Activated CD4-positive, alpha-beta T cell treated with anti-CD3 and anti-CD28 coated beads, Interleukin-2, amount 10 ng/mL, durations not matched to agents 7 days and 5 days (primary cell): ENCODE measurements around the gene VKORC1L1. TPM values are rescaled to one million over a fixed set of nuclear protein-coding genes. Genes with fewer than 3 reads are reported as not detected.
A peak's percentile ranks its signal among the peaks of the same experiment; 100 is the strongest.
"Not testable (repeated sequence)": the region's sequence is repeated elsewhere in the genome, so short reads cannot be mapped to it uniquely, and the experiment has no call there.

Experiments used
- CTCF ChIA-PET: fragments of 350-600 bp; sonication (Branson Sonifier 250); formaldehyde crosslinking; loops from one replicate; lab custom pipeline; 2021; ENCODE audit warnings: antibody characterized with exemption; lab: Charles Lee
- POLR2A ChIA-PET: fragments of 350-600 bp; sonication (Branson Sonifier 250); formaldehyde crosslinking; loops from one replicate; lab custom pipeline; 2021; ENCODE audit warnings: antibody characterized with exemption; lab: Charles Lee
- DNase-seq: peaks from one replicate; pipeline ENCODE4 v3.0.0-alpha.2; 2020
- H3K27ac Mint-ChIP-seq: one replicate; pipeline ENCODE4 v1.8.0; 2021; ENCODE audit warnings: mild to moderate bottlenecking, moderate library complexity, mixed read lengths
- H3K27me3 Mint-ChIP-seq: one replicate; pipeline ENCODE4 v1.8.0; 2021; ENCODE audit warnings: mixed read lengths
- H3K36me3 Mint-ChIP-seq: one replicate; pipeline ENCODE4 v1.8.0; 2021; ENCODE audit warnings: low read depth, mixed read lengths
- H3K4me1 Mint-ChIP-seq: one replicate; pipeline ENCODE4 v1.8.0; 2021; ENCODE audit warnings: mixed read lengths
- H3K4me3 Mint-ChIP-seq: one replicate; pipeline ENCODE4 v1.8.0; 2021; ENCODE audit warnings: mild to moderate bottlenecking, moderate library complexity, mixed read lengths
- H3K9me3 Mint-ChIP-seq: one replicate; pipeline ENCODE4 v1.8.0; 2021; ENCODE audit warnings: mixed read lengths
- total RNA-seq, 2 experiments: library from RNA; stranded (reverse); gene quantifications; one replicate each; pipeline ENCODE4 v1.2.3, GENCODE V29; 2021

VKORC1L1 gene
- total RNA-seq, 2 experiments from 2014 or later, result 15.7 to 19.1 TPM

DNA sequence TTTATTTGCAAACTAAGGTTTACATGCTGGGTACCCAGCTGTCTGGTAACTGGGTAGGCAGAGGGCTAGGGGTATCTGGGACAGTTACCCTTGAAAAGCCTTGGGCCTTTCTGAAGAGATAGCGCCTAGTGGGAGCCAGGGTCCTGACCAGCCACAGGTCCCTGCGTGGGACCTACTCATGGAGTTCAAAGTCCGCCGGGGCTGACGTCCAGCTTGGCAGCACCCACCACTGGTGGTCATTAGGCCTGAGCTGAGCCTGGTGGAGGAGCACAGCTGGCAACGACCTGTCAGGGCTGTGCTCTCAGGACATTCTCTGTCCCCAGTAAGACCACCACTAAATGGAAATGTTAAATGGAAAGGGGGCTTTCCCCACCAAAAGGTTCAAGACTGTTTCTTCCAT, 89.2 kb downstream of the VKORC1L1 start:
- DNase-seq, result no peak
- H3K4me3 Mint-ChIP-seq, result no peak overlapping the region
- ChIA-PET POLR2A (interaction anchor here (0.7 kb wide), 1 partner anchor 1208 kb away, joined by 4 read pairs; no protein-coding TSS in a partner anchor), CTCF (interaction anchor here (0.6 to 1.3 kb wide), 3 partner anchors 11 to 420 kb away, joined by 3 read pairs; no protein-coding TSS in a partner anchor)
- peaks cover 47% of the 10 kb centered on the region for H3K36me3 Mint-ChIP-seq
- no peaks in the 10 kb centered on the region for H3K27me3 Mint-ChIP-seq
- no peaks in the 10 kb centered on the region for H3K4me1 Mint-ChIP-seq
- no peak overlapping the region for H3K27ac Mint-ChIP-seq
- no peaks in the 10 kb centered on the region for H3K9me3 Mint-ChIP-seq

DNA sequence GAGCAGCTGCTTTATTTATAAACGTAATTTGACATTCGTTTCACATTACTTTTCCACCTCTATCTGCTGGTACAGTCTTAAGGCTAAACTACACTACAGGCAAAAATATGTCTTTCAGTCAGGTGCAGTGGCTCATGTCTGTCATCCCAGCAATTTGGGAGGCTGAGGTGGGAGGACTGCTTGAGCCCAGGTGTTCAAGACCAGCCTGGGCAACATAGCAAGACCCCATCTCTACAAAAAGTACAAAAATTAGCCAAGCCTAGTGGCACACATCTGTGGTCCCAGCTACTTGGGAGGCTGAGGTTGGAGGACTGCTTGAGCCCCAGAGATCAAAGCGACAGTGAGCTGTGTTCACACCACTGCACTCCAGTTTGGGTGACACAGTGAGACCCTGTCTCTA, 91.8 kb downstream of the VKORC1L1 start:
- H3K36me3 Mint-ChIP-seq, result peaks cover 51% of the 10 kb centered on the region
- POLR2A ChIA-PET, result interaction anchor here (0.6 kb wide), 1 partner anchor 144 kb away, joined by 3 read pairs; no protein-coding TSS in a partner anchor
- CTCF ChIA-PET, H3K27ac Mint-ChIP-seq, H3K9me3 Mint-ChIP-seq, H3K27me3 Mint-ChIP-seq, H3K4me3 Mint-ChIP-seq, DNase-seq, H3K4me1 Mint-ChIP-seq: not testable (repeated sequence)

GRCh38 chr7:65966146-65966545, 93.3 kb downstream of the VKORC1L1 start:
- ChIA-PET CTCF (interaction anchor here (0.6 to 1.3 kb wide), 4 partner anchors 8 to 579 kb away, joined by 3 read pairs; no protein-coding TSS in a partner anchor), POLR2A (no interaction called here)
- Mint-ChIP-seq H3K27ac (no peak overlapping the region), H3K36me3 (peaks cover 48% of the 10 kb centered on the region), H3K9me3 (no peaks in the 10 kb centered on the region), H3K27me3 (no peaks in the 10 kb centered on the region), H3K4me1 (no peaks in the 10 kb centered on the region), H3K4me3 (no peak overlapping the region)
- no peak for DNase-seq

- Mint-ChIP-seq H3K27me3 (no peaks in the 10 kb centered on the region), H3K4me1 (no peaks in the 10 kb centered on the region), H3K4me3 (no peak overlapping the region), H3K36me3 (peaks cover 56% of the 10 kb centered on the region), H3K9me3 (no peaks in the 10 kb centered on the region), H3K27ac (peak overlapping the region; percentile 16)
- ChIA-PET CTCF (no interaction called here), POLR2A (no interaction called here)
- DNase-seq, result no peak
Measured at GRCh38 chr7:65967361-65968155, 94.7 kb downstream of the VKORC1L1 start.

DNA sequence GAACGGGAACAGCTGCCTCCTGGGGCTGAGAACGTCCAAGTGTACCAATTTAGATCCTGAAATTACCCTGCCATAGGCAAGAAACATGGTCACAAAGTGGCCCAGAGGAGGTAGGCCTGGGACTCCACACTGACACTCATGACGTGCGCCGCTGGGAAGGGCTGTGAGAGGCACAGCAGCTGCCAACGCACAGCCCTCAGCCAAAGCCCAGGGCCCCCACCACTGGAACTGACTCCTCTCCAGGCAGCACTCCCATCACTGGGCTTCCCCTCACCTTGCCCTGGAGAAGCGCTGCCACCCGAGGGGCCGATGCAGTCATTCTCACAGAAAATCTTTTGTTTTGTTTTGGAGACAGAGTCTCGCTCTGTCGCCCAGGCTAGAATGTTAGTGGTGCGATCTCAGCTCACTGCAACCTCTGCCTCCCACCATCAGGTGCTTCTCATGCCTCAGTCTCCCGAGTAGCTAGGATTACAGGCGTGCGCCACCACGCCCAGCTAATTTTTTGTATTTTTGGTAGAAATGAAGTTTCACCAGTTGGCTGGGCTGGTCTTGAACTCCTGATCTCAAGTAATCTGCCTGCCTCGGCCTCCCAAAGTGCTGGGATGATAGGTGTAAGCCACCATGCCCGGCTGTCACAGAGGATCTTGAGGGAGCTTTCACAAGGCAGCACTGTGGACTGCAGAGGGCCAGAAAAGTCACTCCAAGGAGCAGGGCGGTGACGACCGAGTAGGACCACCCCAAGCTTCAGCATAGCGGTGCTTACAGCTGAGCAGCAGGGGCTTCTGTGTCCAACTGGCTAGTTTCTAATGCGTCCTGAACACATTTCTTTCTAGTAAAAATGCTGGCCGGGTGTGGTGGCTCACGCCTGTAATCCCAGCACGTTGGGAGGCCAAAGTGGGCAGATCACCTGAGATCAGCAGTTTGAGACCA, 95.6 kb downstream of the VKORC1L1 start:
- Mint-ChIP-seq H3K27ac (no peak overlapping the region), H3K36me3 (peaks cover 54% of the 10 kb centered on the region), H3K27me3 (no peaks in the 10 kb centered on the region), H3K4me3 (no peak overlapping the region), H3K9me3 (no peaks in the 10 kb centered on the region), H3K4me1 (no peaks in the 10 kb centered on the region)
- DNase-seq, result no peak
- POLR2A ChIA-PET, result no interaction called here
- CTCF ChIA-PET, result interaction anchor here (1.1 kb wide), 1 partner anchor 21 kb away, joined by 3 read pairs; no protein-coding TSS in a partner anchor

- Mint-ChIP-seq H3K36me3 (peaks cover 54% of the 10 kb centered on the region), H3K4me1 (no peaks in the 10 kb centered on the region), H3K4me3 (no peak overlapping the region), H3K27me3 (no peaks in the 10 kb centered on the region), H3K27ac (no peak overlapping the region), H3K9me3 (no peaks in the 10 kb centered on the region)
- ChIA-PET CTCF (interaction anchor here (1.4 kb wide), 1 partner anchor 10 kb away, joined by 4 read pairs; no protein-coding TSS in a partner anchor), POLR2A (no interaction called here)
- DNase-seq, result no peak
Measured at GRCh38 chr7:65971021-65971420, 98.1 kb downstream of the VKORC1L1 start.

DNA sequence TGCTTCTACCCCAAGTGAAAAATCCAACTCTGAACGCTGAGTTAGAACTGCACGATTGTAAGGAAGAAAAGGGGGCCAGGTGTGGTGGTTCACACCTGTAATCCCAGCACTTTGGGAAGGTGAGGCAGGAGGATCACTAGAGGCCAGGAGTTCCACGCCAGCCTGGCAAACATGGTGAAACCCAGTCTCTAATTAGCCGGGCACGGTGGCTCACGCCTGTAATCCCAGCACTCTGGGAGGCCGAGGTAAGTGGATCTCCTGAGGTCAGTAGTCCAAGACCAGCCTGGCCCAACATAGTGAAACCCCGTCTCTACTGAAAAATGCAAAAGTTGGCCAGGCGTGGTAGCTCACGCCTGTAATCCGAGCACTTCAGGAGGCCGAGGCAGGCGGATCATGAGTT, 100.1 kb downstream of the VKORC1L1 start:
- peaks cover 40% of the 10 kb centered on the region for H3K36me3 Mint-ChIP-seq
- H3K4me1 Mint-ChIP-seq, result no peaks in the 10 kb centered on the region

GRCh38 chr7:65974191-65974801, 101.4 kb downstream of the VKORC1L1 start:
- H3K4me3 Mint-ChIP-seq, result no peak overlapping the region
- H3K27me3 Mint-ChIP-seq, result no peaks in the 10 kb centered on the region
- no peak overlapping the region for H3K27ac Mint-ChIP-seq
- DNase-seq, result no peak
- ChIA-PET POLR2A (no interaction called here), CTCF (interaction anchor here (0.6 to 0.8 kb wide), 3 partner anchors 9 to 128 kb away, joined by 3 read pairs; no protein-coding TSS in a partner anchor)
- H3K36me3 Mint-ChIP-seq, result peaks cover 41% of the 10 kb centered on the region
- peaks cover 1% of the 10 kb centered on the region for H3K4me1 Mint-ChIP-seq
- no peaks in the 10 kb centered on the region for H3K9me3 Mint-ChIP-seq

More for the DNA sequence above, 100.1 kb downstream of the VKORC1L1 start:
- ChIA-PET POLR2A (no interaction called here), CTCF (no interaction called here)
- no peaks in the 10 kb centered on the region for H3K27me3 Mint-ChIP-seq
- H3K27ac Mint-ChIP-seq, result no peak overlapping the region
- no peak for DNase-seq
- H3K9me3 Mint-ChIP-seq, result no peaks in the 10 kb centered on the region
- H3K4me3 Mint-ChIP-seq, result no peak overlapping the region

- Mint-ChIP-seq H3K36me3 (peaks cover 41% of the 10 kb centered on the region), H3K4me1 (peaks cover 5% of the 10 kb centered on the region), H3K27me3 (no peaks in the 10 kb centered on the region), H3K9me3 (no peaks in the 10 kb centered on the region), H3K27ac (no peak overlapping the region), H3K4me3 (no peak overlapping the region)
- CTCF ChIA-PET, result interaction anchor here (0.6 to 0.7 kb wide), 3 partner anchors 12 to 128 kb away, joined by 3 to 4 read pairs (median 3); no protein-coding TSS in a partner anchor
- DNase-seq, result no peak
- POLR2A ChIA-PET, result no interaction called here
Measured at GRCh38 chr7:65974876-65975275, 102.0 kb downstream of the VKORC1L1 start.

GRCh38 chr7:65975814-65976445, 103.1 kb downstream of the VKORC1L1 start:
- H3K4me3 Mint-ChIP-seq, result no peak overlapping the region
- DNase-seq, result no peak
- POLR2A ChIA-PET, result no interaction called here
- CTCF ChIA-PET, result interaction anchor here (0.6 kb wide), 1 partner anchor 134 kb away, joined by 3 read pairs; no protein-coding TSS in a partner anchor
- peak overlapping the region; percentile 31 for H3K27ac Mint-ChIP-seq
- peaks cover 40% of the 10 kb centered on the region for H3K36me3 Mint-ChIP-seq
- no peaks in the 10 kb centered on the region for H3K9me3 Mint-ChIP-seq
- H3K4me1 Mint-ChIP-seq, result peaks cover 13% of the 10 kb centered on the region
- no peaks in the 10 kb centered on the region for H3K27me3 Mint-ChIP-seq

DNA sequence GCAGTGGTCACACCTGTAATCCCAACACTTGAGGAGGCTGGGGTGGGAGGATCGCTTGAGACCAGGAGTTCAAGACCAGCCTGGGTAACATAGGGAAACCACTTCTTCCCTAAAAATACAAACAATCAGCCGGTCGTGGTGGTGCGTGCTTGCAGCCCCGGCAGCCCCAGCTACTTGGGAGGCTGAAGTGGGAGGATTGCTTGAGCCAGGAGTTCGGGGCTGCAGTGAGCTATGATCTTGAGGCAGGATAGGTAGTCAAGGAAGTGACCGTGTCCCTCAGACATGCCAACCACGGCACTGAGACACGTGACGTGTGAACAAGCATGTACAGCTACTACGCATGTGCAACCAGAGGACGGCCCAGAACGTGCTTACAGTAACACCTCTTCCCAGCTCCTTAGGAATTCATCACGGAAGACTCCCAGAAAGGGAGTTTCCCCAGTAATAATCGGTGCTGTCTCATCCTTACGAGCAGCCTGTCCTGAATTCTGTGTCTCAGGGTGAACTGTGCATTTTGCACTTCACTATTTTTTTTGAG, 103.9 kb downstream of the VKORC1L1 start:
- DNase-seq, result no peak
- Mint-ChIP-seq H3K36me3 (peaks cover 36% of the 10 kb centered on the region), H3K9me3 (no peaks in the 10 kb centered on the region), H3K27ac (no peak overlapping the region), H3K4me3 (no peak overlapping the region), H3K4me1 (peaks cover 14% of the 10 kb centered on the region), H3K27me3 (no peaks in the 10 kb centered on the region)
- POLR2A ChIA-PET, result interaction anchor here (0.6 kb wide), 1 partner anchor 778 kb away, joined by 3 read pairs; no protein-coding TSS in a partner anchor
- CTCF ChIA-PET, result no interaction called here
